HG02642 (cell line): ENCODE data around the gene CTBP2.

ENCODE experiments used
- ATAC-seq: cut with Tn5 transposase; IDR thresholded peaks from one replicate; pipeline ENCODE4 v1.9.1; 2021; ENCODE audit warnings: mild to moderate bottlenecking; ENCODE audit not compliant: unreplicated experiment, poor library complexity

CTBP2 gene

GRCh38 chr10:125032474-125033020 is 127.8 kb downstream of the CTBP2 start:
- no peak for ATAC-seq

- ATAC-seq: no peak
Observed at GRCh38 chr10:125030567-125031197, 129.7 kb downstream of the CTBP2 start.

GRCh38 chr10:125029584-125030242 is 130.7 kb downstream of the CTBP2 start:
- ATAC-seq: no peak

- no peak for ATAC-seq
Observed at GRCh38 chr10:125027871-125028869, 132.2 kb downstream of the CTBP2 start.

- no peak for ATAC-seq
Observed at GRCh38 chr10:125026974-125027735, 133.2 kb downstream of the CTBP2 start.

GRCh38 chr10:125026036-125026931 is 134.1 kb downstream of the CTBP2 start:
- no peak for ATAC-seq

GRCh38 chr10:125025341-125025740 is 135.0 kb downstream of the CTBP2 start:
- ATAC-seq: no peak

- no peak for ATAC-seq
Observed at GRCh38 chr10:125024497-125025234, 135.7 kb downstream of the CTBP2 start.

- no peak for ATAC-seq
Observed at GRCh38 chr10:125023862-125024496, 136.4 kb downstream of the CTBP2 start.

- no peak for ATAC-seq
Observed at GRCh38 chr10:125023255-125023654, 137.1 kb downstream of the CTBP2 start.

GRCh38 chr10:125022671-125023070 is 137.7 kb downstream of the CTBP2 start:
- ATAC-seq: no peak

GRCh38 chr10:125021686-125022344 is 138.5 kb downstream of the CTBP2 start:
- ATAC-seq: no peak

GRCh38 chr10:125020871-125021270 is 139.5 kb downstream of the CTBP2 start:
- ATAC-seq: no peak

- ATAC-seq: no peak
Observed at GRCh38 chr10:125020386-125020785, 140.0 kb downstream of the CTBP2 start.

- no peak for ATAC-seq
Observed at GRCh38 chr10:125018576-125019143, 141.7 kb downstream of the CTBP2 start.

- ATAC-seq: no peak
Observed at GRCh38 chr10:125017547-125018298, 142.6 kb downstream of the CTBP2 start.
